ENCODE measurements around the gene STX8. TPM values are rescaled to one million over a fixed set of nuclear protein-coding genes. Genes with fewer than 3 reads are reported as not detected.

STX8 gene
- total and polyA plus RNA-seq, 12 donors = 53.3 to 80.1 (median 63.9) TPM

GRCh38 chr17:9274973-9275372 lies 300.6 kb downstream of the STX8 start:
- intact Hi-C loops (cut with DNase I) = loop anchor here in 1 of 10 donors (10.0 kb wide), 1 partner anchor 50 kb away; no protein-coding TSS in a partner anchor
- H3K36me3 ChIP-seq = no peaks in the 10 kb centered on the region
- DNase-seq (no peak), ATAC-seq (no peak)
- no peak overlapping the region for H3K27ac ChIP-seq
- peaks cover 0 to 4% (median 0%) of the 10 kb centered on the region in 9 donors for H3K4me1 ChIP-seq
- WGBS, 2 donors = 97 to 98% methylated on average over 9 of the region's 9 CpGs
- no peak for TF ChIP-seq CTCF (IDR thresholded peaks at IDR 0.05)
- no peaks in the 10 kb centered on the region for H3K27me3 ChIP-seq
- H3K9me3 ChIP-seq = no peaks in the 10 kb centered on the region
- H3K4me3 ChIP-seq = no peak overlapping the region

GRCh38 chr17:9273428-9274391 lies 301.9 kb downstream of the STX8 start:
- H3K27me3 ChIP-seq = no peaks in the 10 kb centered on the region
- peak; percentile 44 to 76 (median 61) for ATAC-seq
- H3K27ac ChIP-seq = peak overlapping the region in 3 of 10 donors; percentile 5 to 46 (median 30)
- H3K4me1 ChIP-seq = peaks cover 0 to 4% (median 0%) of the 10 kb centered on the region in 9 donors
- DNase-seq = peak in 1 of 2 donors; percentile 23
- 76 to 77% methylated on average over 21 of the region's 21 CpGs for WGBS, 2 donors
- H3K9me3 ChIP-seq = no peaks in the 10 kb centered on the region
- no peaks in the 10 kb centered on the region for H3K36me3 ChIP-seq
- intact Hi-C loops (cut with DNase I) = loop anchor here in 1 of 10 donors (10.0 kb wide), 1 partner anchor 49 kb away; no protein-coding TSS in a partner anchor
- H3K4me3 ChIP-seq = no peak overlapping the region
- TF ChIP-seq CTCF (IDR thresholded peaks at IDR 0.05) = no peak

GRCh38 chr17:9272501-9273200 lies 303.0 kb downstream of the STX8 start:
- H3K9me3 ChIP-seq = no peaks in the 10 kb centered on the region
- H3K4me3 ChIP-seq = no peak overlapping the region
- intact Hi-C loops (cut with DNase I) = loop anchor here in 1 of 10 donors (10.0 kb wide), 1 partner anchor 48 kb away; no protein-coding TSS in a partner anchor
- peaks cover 0 to 4% (median 0%) of the 10 kb centered on the region in 9 donors for H3K4me1 ChIP-seq
- no peak for TF ChIP-seq CTCF (IDR thresholded peaks at IDR 0.05)
- ATAC-seq (no peak), DNase-seq (no peak)
- H3K27ac ChIP-seq = no peak overlapping the region
- H3K36me3 ChIP-seq = no peaks in the 10 kb centered on the region
- no peaks in the 10 kb centered on the region for H3K27me3 ChIP-seq
- 84% methylated on average over 22 of the region's 22 CpGs for WGBS, 2 donors

- H3K9me3 ChIP-seq = no peaks in the 10 kb centered on the region
- H3K27ac ChIP-seq = no peak overlapping the region
- peaks cover 0 to 4% (median 0%) of the 10 kb centered on the region in 9 donors for H3K4me1 ChIP-seq
- DNase-seq (no peak), ATAC-seq (peak in 3 of 8 donors; percentile 30 to 56 (median 32))
- H3K27me3 ChIP-seq = no peaks in the 10 kb centered on the region
- H3K4me3 ChIP-seq = no peak overlapping the region
- no peak for TF ChIP-seq CTCF (IDR thresholded peaks at IDR 0.05)
- no peaks in the 10 kb centered on the region for H3K36me3 ChIP-seq
- intact Hi-C loops (cut with DNase I) = loop anchor here in 1 of 10 donors (10.0 kb wide), 1 partner anchor 47 kb away; no protein-coding TSS in a partner anchor
- WGBS, 2 donors = 70 to 77% methylated on average over 8 of the region's 8 CpGs
Observed at GRCh38 chr17:9271989-9272388, 303.6 kb downstream of the STX8 start.
